NCI-H510A (cell line): ENCODE results near the gene TMEM132E.

ENCODE experiments used
- DNase-seq: peaks from one replicate; lab custom pipeline; 2025; lab: John Stamatoyannopoulos, UW

TMEM132E gene

GRCh38 chr17:34665150-34665806, 85.9 kb downstream of the TMEM132E start:
- DNase-seq = no peak

- DNase-seq = no peak
Measured at GRCh38 chr17:34665819-34666763, 86.7 kb downstream of the TMEM132E start.

- no peak for DNase-seq
Measured at GRCh38 chr17:34667656-34668055, 88.3 kb downstream of the TMEM132E start.

GRCh38 chr17:34668206-34668605, 88.8 kb downstream of the TMEM132E start:
- no peak for DNase-seq

- no peak for DNase-seq
Measured at GRCh38 chr17:34669511-34669910, 90.1 kb downstream of the TMEM132E start.

GRCh38 chr17:34670618-34671017, 91.2 kb downstream of the TMEM132E start:
- DNase-seq = no peak

GRCh38 chr17:34671191-34671590, 91.8 kb downstream of the TMEM132E start:
- DNase-seq = no peak

GRCh38 chr17:34672176-34672785, 92.9 kb downstream of the TMEM132E start:
- no peak for DNase-seq

- DNase-seq = no peak
Measured at GRCh38 chr17:34673516-34673915, 94.1 kb downstream of the TMEM132E start.

GRCh38 chr17:34673995-34674890, 94.9 kb downstream of the TMEM132E start:
- no peak for DNase-seq

GRCh38 chr17:34675143-34675542, 95.8 kb downstream of the TMEM132E start:
- no peak for DNase-seq

- no peak for DNase-seq
Measured at GRCh38 chr17:34675605-34676004, 96.2 kb downstream of the TMEM132E start.

- no peak for DNase-seq
Measured at GRCh38 chr17:34680151-34680550, 100.8 kb downstream of the TMEM132E start.

GRCh38 chr17:34682305-34682704, 102.9 kb downstream of the TMEM132E start:
- DNase-seq = no peak

GRCh38 chr17:34683390-34683789, 104.0 kb downstream of the TMEM132E start:
- no peak for DNase-seq
